H1 (cell line): ENCODE results near the gene RNF215. TPM values are rescaled to one million over a fixed set of nuclear protein-coding genes. Genes with fewer than 3 reads are reported as not detected.

Experiments
- CTCF ChIA-PET: fragments of 300-600 bp; sonication (Branson Sonifier 250); formaldehyde crosslinking; loops from one replicate; lab custom pipeline; 2021; ENCODE audit not compliant: partially characterized antibody; lab: Charles Lee
- POLR2A ChIA-PET: fragments of 300-600 bp; sonication (Branson Sonifier 250); formaldehyde crosslinking; loops from one replicate; lab custom pipeline; 2021; ENCODE audit warnings: inconsistent platforms; ENCODE audit not compliant: partially characterized antibody; lab: Charles Lee
- DNase-seq, 2 experiments: peaks; one replicate each; pipeline versions ENCODE4 v3.0.0 to v3.0.0-alpha.2; 2010 to 2022; ENCODE audit warnings: low spot score in 2 of 2, low read depth in 1 of 2, mixed read lengths in 1 of 2
- FAIRE-seq: peaks from 2 replicates; lab custom pipeline; 2011; peaks lifted over from hg19 to GRCh38; lab: Jason Lieb, UNC
- H2AFZ ChIP-seq: 2 replicates; pipeline ENCODE4 v1.8.1; 2012; ENCODE audit warnings: low read length, inconsistent platforms
- H2AK5ac ChIP-seq: 2 replicates; pipeline ENCODE4 v1.6.1; 2013; ENCODE audit warnings: low read depth, low read length
- H2BK120ac ChIP-seq: replicated peaks from 2 replicates; pipeline ENCODE3; 2013; ENCODE audit warnings: low read depth, low read length, inconsistent platforms
- H2BK12ac ChIP-seq: 2 replicates; pipeline ENCODE4 v1.6.1; 2013; ENCODE audit warnings: low read depth, low read length
- H2BK15ac ChIP-seq: 2 replicates; pipeline ENCODE4 v1.6.1; 2013; ENCODE audit warnings: low read length
- H2BK20ac ChIP-seq: 2 replicates; pipeline ENCODE4 v1.6.1; 2013; ENCODE audit warnings: low read length
- H2BK5ac ChIP-seq: 2 replicates; pipeline ENCODE4 v1.6.1; 2013; ENCODE audit warnings: low read depth, low read length
- H3K14ac ChIP-seq: 2 replicates; pipeline ENCODE4 v1.6.1; 2013; ENCODE audit warnings: inconsistent platforms; ENCODE audit not compliant: insufficient read length
- H3K18ac ChIP-seq: 2 replicates; pipeline ENCODE4 v1.6.1; 2013; ENCODE audit warnings: low read length; ENCODE audit errors: extremely low read depth
- H3K23ac ChIP-seq: 2 replicates; pipeline ENCODE4 v1.6.1; 2013; ENCODE audit warnings: inconsistent platforms; ENCODE audit not compliant: insufficient read length
- H3K23me2 ChIP-seq: 2 replicates; pipeline ENCODE4 v1.6.1; 2013; ENCODE audit warnings: low read depth, low read length
- H3K27ac ChIP-seq: 2 replicates; pipeline ENCODE4 v1.6.1; 2011; ENCODE audit warnings: low read depth, low read length, inconsistent platforms
- H3K27me3 ChIP-seq, 4 experiments: replicated peaks in 1 of 4; 1 replicate in 1 of 4; 2 replicates in 3 of 4; pipeline versions ENCODE4 v1.6.1 to v1.8.1; 2011 to 2013; ENCODE audit warnings: low read length in 3 of 4, mild to moderate bottlenecking in 3 of 4, inconsistent platforms in 2 of 4, mixed read lengths in 2 of 4, moderate library complexity in 1 of 4; ENCODE audit not compliant: control insufficient read depth in 3 of 4, insufficient read depth in 3 of 4; ENCODE audit errors: extremely low read depth in 1 of 4
- H3K36me3 ChIP-seq, 4 experiments: 2 replicates each; pipeline versions ENCODE4 v1.6.1 to v1.8.1; 2011 to 2013; ENCODE audit warnings: mild to moderate bottlenecking in 4 of 4, low read length in 3 of 4, moderate library complexity in 2 of 4, control low read depth in 1 of 4, inconsistent platforms in 1 of 4; ENCODE audit not compliant: insufficient read depth in 4 of 4, control insufficient read depth in 2 of 4
- H3K4ac ChIP-seq: replicated peaks from 2 replicates; pipeline ENCODE3; 2013; ENCODE audit warnings: low read length, low read depth, mixed read lengths, inconsistent platforms; ENCODE audit not compliant: insufficient read length
- H3K4me1 ChIP-seq, 4 experiments: replicated peaks in 1 of 4; 1 replicate in 1 of 4; 2 replicates in 3 of 4; pipeline versions ENCODE4 v1.6.1 to v1.8.1; 2011 to 2013; ENCODE audit warnings: low read length in 3 of 4, inconsistent platforms in 2 of 4, mixed read lengths in 1 of 4; ENCODE audit not compliant: insufficient read depth in 4 of 4, control insufficient read depth in 3 of 4
- H3K4me2 ChIP-seq, 2 experiments: 2 replicates each; pipeline versions ENCODE4 v1.6.1 to v1.8.1; 2011 to 2013; ENCODE audit warnings: low read depth in 2 of 2, low read length in 2 of 2, control low read depth in 1 of 2, inconsistent platforms in 1 of 2, mild to moderate bottlenecking in 1 of 2; ENCODE audit not compliant: insufficient read depth in 1 of 2
- H3K4me3 ChIP-seq, 4 experiments: fragments of 200-600, 300-600 bp in 1 of 4; sonication (generic), shearing (Covaris generic), sonication (Bioruptor Twin) in 1 of 4; 2 replicates each; pipeline versions ENCODE4 v1.5.1 to v1.8.1; 2011 to 2016; ENCODE audit warnings: low read length in 4 of 4, low read depth in 3 of 4, control low read depth in 2 of 4, inconsistent platforms in 2 of 4, mild to moderate bottlenecking in 2 of 4, mixed read lengths in 1 of 4, moderate library complexity in 1 of 4; ENCODE audit not compliant: insufficient read depth in 2 of 4; ENCODE audit errors: extremely low read depth in 1 of 4
- H3K56ac ChIP-seq: replicated peaks from 2 replicates; pipeline ENCODE3; 2013; ENCODE audit warnings: low read depth, mild to moderate bottlenecking, mixed read lengths, low read length, inconsistent platforms; ENCODE audit not compliant: insufficient read length
- H3K79me1 ChIP-seq: 2 replicates; pipeline ENCODE4 v1.6.1; 2013; ENCODE audit warnings: low read depth, low read length, control low read depth
- H3K79me2 ChIP-seq, 2 experiments: 2 replicates each; pipeline versions ENCODE4 v1.6.1 to v1.8.1; 2012 to 2013; ENCODE audit warnings: low read length in 2 of 2, mild to moderate bottlenecking in 2 of 2, inconsistent platforms in 1 of 2; ENCODE audit not compliant: insufficient read depth in 2 of 2, control insufficient read depth in 1 of 2
- H3K9ac ChIP-seq, 4 experiments: replicated peaks in 1 of 4; 1 replicate in 1 of 4; 2 replicates in 3 of 4; pipeline versions ENCODE4 v1.6.1 to v1.8.1; 2011 to 2013; ENCODE audit warnings: low read depth in 3 of 4, low read length in 3 of 4, control low read depth in 2 of 4, mild to moderate bottlenecking in 2 of 4, moderate library complexity in 2 of 4, inconsistent platforms in 1 of 4; ENCODE audit errors: extremely low read depth in 1 of 4
- H3K9me3 ChIP-seq, 2 experiments: 2 replicates each; pipeline versions ENCODE4 v1.6.1 to v1.8.1; 2012 to 2013; ENCODE audit warnings: mild to moderate bottlenecking in 2 of 2, moderate library complexity in 2 of 2, control low read depth in 1 of 2, inconsistent platforms in 1 of 2, low read depth in 1 of 2, low read length in 1 of 2, mixed read lengths in 1 of 2; ENCODE audit not compliant: insufficient read depth in 2 of 2
- H4K20me1 ChIP-seq, 2 experiments: replicated peaks in 1 of 2; 2 replicates each; pipeline versions ENCODE3 to v1.8.1; 2011 to 2013; ENCODE audit warnings: inconsistent platforms in 2 of 2, low read length in 2 of 2, mild to moderate bottlenecking in 1 of 2; ENCODE audit not compliant: insufficient read depth in 2 of 2, control insufficient read depth in 1 of 2
- H4K5ac ChIP-seq: 2 replicates; pipeline ENCODE4 v1.6.1; 2013; ENCODE audit warnings: low read length, low read depth, mixed read lengths, inconsistent platforms; ENCODE audit not compliant: insufficient read length
- H4K8ac ChIP-seq: 2 replicates; pipeline ENCODE4 v1.8.0; 2013; ENCODE audit warnings: mild to moderate bottlenecking, moderate library complexity, low read length, inconsistent platforms; ENCODE audit not compliant: insufficient read depth; ENCODE audit errors: extremely low read depth
- H4K91ac ChIP-seq: replicated peaks from 2 replicates; pipeline ENCODE3; 2013; ENCODE audit warnings: low read length, mixed read lengths, inconsistent platforms; ENCODE audit not compliant: insufficient read length
- CBX5 ChIP-seq: fragments of 300-800, 300-1000 bp; sonication (generic); IDR thresholded peaks from 2 replicates; pipeline ENCODE4 v1.7.1; 2016; ENCODE audit warnings: antibody characterized with exemption, low read length, low read depth
- CBX8 ChIP-seq: fragments of 300-800, 300-1000 bp; sonication (generic); IDR thresholded peaks from 2 replicates; pipeline ENCODE4 v1.7.1; 2016; ENCODE audit warnings: low read depth, low read length, borderline replicate concordance
- CHD2 ChIP-seq: IDR thresholded peaks from 2 replicates; pipeline ENCODE4 v1.6.1; 2012; ENCODE audit warnings: low read length, improper control_type of control experiment
- E2F6 ChIP-seq: IDR thresholded peaks from 2 replicates; pipeline ENCODE4 v1.6.1; 2012; ENCODE audit warnings: inconsistent platforms
- POLR2A ChIP-seq, 2 experiments: IDR thresholded peaks; 1 replicate in 1 of 2; 2 replicates in 1 of 2; pipeline ENCODE4 v1.6.1; 2011; ENCODE audit warnings: low read depth in 2 of 2, low read length in 2 of 2, mild to moderate bottlenecking in 2 of 2; ENCODE audit errors: control extremely low read depth in 1 of 2
- SP1 ChIP-seq: IDR thresholded peaks from 2 replicates; pipeline ENCODE4 v1.6.1; 2011; ENCODE audit warnings: low read depth, low read length
- SP4 ChIP-seq: IDR thresholded peaks from 2 replicates; pipeline ENCODE4 v1.6.1; 2012; ENCODE audit warnings: low read length, inconsistent platforms
- WGBS, 2 experiments: shearing (Covaris generic) in 1 of 2; methylation state at CpG; one replicate each; pipeline versions ENCODE4 v1.1.6 to v1.1.7; 2013 to 2015; ENCODE audit warnings: low lambda C conversion rate in 2 of 2, mixed read lengths in 2 of 2, inconsistent platforms in 1 of 2, low coverage in 1 of 2, missing lambda C conversion rate in 1 of 2; ENCODE audit not compliant: insufficient replicate concordance in 2 of 2, insufficient coverage in 1 of 2, insufficient read length in 1 of 2; ENCODE audit errors: extremely low coverage in 1 of 2, missing lambda C conversion rate in 1 of 2; 5-methylcytosine and 5-hydroxymethylcytosine counted together
- polyA plus RNA-seq, 7 experiments: library from polyadenylated mRNA; depleted of rRNA in 3 of 7; stranded (reverse) in 5 of 7; unstranded in 2 of 7; fragments of >200 nt in 5 of 7; fragments of 200-250 nt in 2 of 7; gene quantifications; 1 replicate in 5 of 7; 2 replicates in 1 of 7; 4 replicates in 1 of 7; pipeline versions ENCODE4 v1.2.1 to v1.2.3, GENCODE V29; 2011 to 2013; ENCODE audit warnings: missing spikeins in 2 of 7, mixed read lengths in 2 of 7
- total RNA-seq: library from RNA; stranded (reverse); fragmentation: NEBNext Ultra II Directional; extraction: Animal tissue kit (Norgen Biotek cat#: 25700); gene quantifications from 2 replicates; pipeline ENCODE4 v1.2.1, GENCODE V29; 2021

The RNF215 gene
- total and polyA plus RNA-seq, 2 of the 8 experiments (the other 6 are each of a cell fraction or from before 2014, with no cell fraction given) = 13.1 to 19.0 TPM

DNA sequence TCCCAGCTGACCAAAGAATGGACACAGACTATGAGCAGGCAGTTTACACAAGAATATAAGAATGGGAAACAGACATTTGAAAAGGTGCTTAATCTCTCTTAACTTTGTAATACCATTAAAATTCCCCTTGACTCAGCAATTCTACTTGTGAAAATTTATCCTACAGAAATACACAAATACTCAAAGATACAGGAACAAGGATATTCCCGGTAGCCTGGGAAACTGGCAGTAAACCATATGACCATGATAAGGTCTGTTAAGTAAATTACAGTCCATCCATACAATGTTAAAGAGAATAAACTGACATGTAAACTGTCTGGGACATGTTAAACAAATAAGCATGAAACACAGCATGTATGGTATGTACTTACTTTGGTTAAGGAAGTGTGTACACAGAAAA is 29.6 kb upstream of the RNF215 start:
- Histone ChIP-seq H3K27ac (no peak overlapping the region), H4K8ac (no peak overlapping the region), H3K56ac (no peak overlapping the region), H3K18ac (no peak overlapping the region), H3K23me2 (no peaks in the 10 kb centered on the region), H2BK120ac (no peak overlapping the region), H3K23ac (no peak overlapping the region), H2BK12ac (no peak overlapping the region), H3K36me3 (peaks cover 0 to 28% (median 12%) of the 10 kb centered on the region in 4 experiments; a peak in 6 of 8 replicates), H3K79me2 (peaks cover 0 to 4% of the 10 kb centered on the region in 2 experiments; a peak in 1 of 4 replicates), H4K20me1 (peaks cover 1 to 4% of the 10 kb centered on the region in 2 experiments), H3K14ac (no peak overlapping the region), H2AFZ (no peak overlapping the region), H2BK20ac (no peak overlapping the region), H3K4ac (no peak overlapping the region), H4K5ac (no peak overlapping the region), H3K9me3 (no peaks in the 10 kb centered on the region), H3K79me1 (no peaks in the 10 kb centered on the region), H3K4me2 (no peak overlapping the region), H2AK5ac (no peak overlapping the region), H3K4me1 (peaks cover 0 to 4% (median under 1%) of the 10 kb centered on the region in 4 experiments; a peak in 3 of 7 replicates), H3K4me3 (no peak overlapping the region), H2BK5ac (no peak overlapping the region), H4K91ac (no peak overlapping the region), H3K9ac (no peak overlapping the region), H3K27me3 (no peaks in the 10 kb centered on the region), H2BK15ac (no peak overlapping the region)
- CTCF ChIA-PET = interaction anchor here (1.5 kb wide), 1 partner anchor 10 kb away, joined by 4 read pairs; no protein-coding TSS in a partner anchor
- DNase-seq (no peak), FAIRE-seq (no peak)
- TF ChIP-seq CBX5 (no peak), CBX8 (no peak), CHD2 (no peak), SP1 (no peak), POLR2A (IDR thresholded peaks at IDR 0.05; ENCODE audit: control extremely low read depth in 1 of 2, low read depth in 2 of 2, low read length in 2 of 2) (no peak), SP4 (no peak), E2F6 (no peak)
- WGBS, 2 experiments = 88% methylated on average over 1 of the region's 1 CpG; no CpG with 5 or more reads in 1 of the 2 experiments
- POLR2A ChIA-PET = interaction anchor here (1.2 kb wide), 1 partner anchor 20 kb away, joined by 3 read pairs; the partner anchor contains the start of gene SEC14L2
